WERI-Rb-1 (cell line): ENCODE data around the gene PLEK.
A peak's percentile ranks its signal among the peaks of the same experiment; 100 is the strongest.

ENCODE experiments used
- DNase-seq: peaks from one replicate; pipeline ENCODE4 v3.0.0-alpha.2; 2020
- H3K27ac ChIP-seq: fragments of 250-450 bp; sonication (Bioruptor Pico); 2 replicates; pipeline ENCODE4 v1.5.1; 2020; ENCODE audit warnings: mild to moderate bottlenecking, moderate library complexity
- H3K27me3 ChIP-seq: fragments of 250-450 bp; sonication (Bioruptor Pico); 2 replicates; pipeline ENCODE4 v1.5.1; 2021; ENCODE audit warnings: mild to moderate bottlenecking, low read depth, moderate library complexity; ENCODE audit not compliant: insufficient read depth, severe bottlenecking
- H3K36me3 ChIP-seq: fragments of 250-450 bp; sonication (Bioruptor Pico); 2 replicates; pipeline ENCODE4 v1.5.1; 2020; ENCODE audit warnings: mild to moderate bottlenecking, moderate library complexity
- H3K4me3 ChIP-seq: 2 replicates; pipeline ENCODE4 v1.5.1; 2011; ENCODE audit warnings: low read depth, mild to moderate bottlenecking, control low read depth, low read length
- H3K9me3 ChIP-seq: fragments of 250-450 bp; sonication (Bioruptor Pico); 2 replicates; pipeline ENCODE4 v1.5.1; 2021; ENCODE audit warnings: mild to moderate bottlenecking, moderate library complexity; ENCODE audit not compliant: severe bottlenecking
- TF ChIP-seq, protein P1 (sequence below): IDR thresholded peaks from 2 replicates; pipeline ENCODE4 v1.5.1; 2011; ENCODE audit warnings: low read depth, mild to moderate bottlenecking, control low read depth, inconsistent platforms, low read length

Gene PLEK

DNA sequence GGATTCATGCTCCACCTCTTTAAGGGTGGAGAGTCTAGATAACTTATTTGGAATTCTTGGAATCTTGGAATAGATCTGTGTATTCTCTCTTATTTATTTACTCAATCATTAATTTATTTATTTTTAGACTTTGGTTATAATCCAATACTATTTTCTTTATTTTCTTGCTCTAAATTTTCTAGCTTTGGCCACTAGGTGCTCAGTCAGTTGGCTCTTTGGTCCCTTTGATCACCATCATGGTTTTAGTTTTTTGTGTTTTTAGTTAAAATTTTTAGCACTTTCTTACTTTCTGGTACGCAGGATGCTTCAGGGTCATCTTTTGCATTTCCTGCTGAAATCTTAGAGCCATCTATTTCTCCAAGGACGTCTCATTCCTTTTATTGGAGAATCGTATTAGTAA is 5.2 kb upstream of the PLEK start:
- Histone ChIP-seq H3K27me3 (no peaks in the 10 kb centered on the region), H3K9me3 (no peaks in the 10 kb centered on the region), H3K27ac (no peak overlapping the region), H3K4me3 (no peak overlapping the region), H3K36me3 (no peaks in the 10 kb centered on the region)
- DNase-seq = no peak
- TF ChIP-seq, protein P1, sequence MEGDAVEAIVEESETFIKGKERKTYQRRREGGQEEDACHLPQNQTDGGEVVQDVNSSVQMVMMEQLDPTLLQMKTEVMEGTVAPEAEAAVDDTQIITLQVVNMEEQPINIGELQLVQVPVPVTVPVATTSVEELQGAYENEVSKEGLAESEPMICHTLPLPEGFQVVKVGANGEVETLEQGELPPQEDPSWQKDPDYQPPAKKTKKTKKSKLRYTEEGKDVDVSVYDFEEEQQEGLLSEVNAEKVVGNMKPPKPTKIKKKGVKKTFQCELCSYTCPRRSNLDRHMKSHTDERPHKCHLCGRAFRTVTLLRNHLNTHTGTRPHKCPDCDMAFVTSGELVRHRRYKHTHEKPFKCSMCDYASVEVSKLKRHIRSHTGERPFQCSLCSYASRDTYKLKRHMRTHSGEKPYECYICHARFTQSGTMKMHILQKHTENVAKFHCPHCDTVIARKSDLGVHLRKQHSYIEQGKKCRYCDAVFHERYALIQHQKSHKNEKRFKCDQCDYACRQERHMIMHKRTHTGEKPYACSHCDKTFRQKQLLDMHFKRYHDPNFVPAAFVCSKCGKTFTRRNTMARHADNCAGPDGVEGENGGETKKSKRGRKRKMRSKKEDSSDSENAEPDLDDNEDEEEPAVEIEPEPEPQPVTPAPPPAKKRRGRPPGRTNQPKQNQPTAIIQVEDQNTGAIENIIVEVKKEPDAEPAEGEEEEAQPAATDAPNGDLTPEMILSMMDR = no peak

DNA sequence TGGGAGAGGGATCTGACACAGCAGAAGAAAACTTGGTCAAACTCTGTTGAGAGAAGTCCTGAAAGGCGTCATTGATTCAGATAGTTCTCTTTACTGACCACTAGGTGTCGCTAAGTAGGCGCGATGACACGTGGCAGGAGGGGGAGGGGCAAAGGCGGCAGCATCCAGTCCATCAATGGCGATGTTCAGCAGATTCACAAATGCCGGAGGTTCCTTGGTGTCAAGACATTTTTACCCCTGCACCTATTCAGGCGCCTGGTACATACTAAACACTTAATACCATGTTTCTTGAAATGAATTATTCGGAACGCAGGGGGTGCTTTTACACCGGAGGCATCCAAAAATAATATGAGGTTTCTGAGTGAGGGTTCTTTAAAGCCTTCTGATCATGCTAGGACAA is 3.0 kb upstream of the PLEK start:
- DNase-seq = peak; percentile 86
- TF ChIP-seq, protein P1 = peak; percentile 86
- Histone ChIP-seq H3K27me3 (no peaks in the 10 kb centered on the region), H3K9me3 (no peaks in the 10 kb centered on the region), H3K36me3 (no peaks in the 10 kb centered on the region), H3K27ac (no peak overlapping the region), H3K4me3 (no peak overlapping the region)

DNA sequence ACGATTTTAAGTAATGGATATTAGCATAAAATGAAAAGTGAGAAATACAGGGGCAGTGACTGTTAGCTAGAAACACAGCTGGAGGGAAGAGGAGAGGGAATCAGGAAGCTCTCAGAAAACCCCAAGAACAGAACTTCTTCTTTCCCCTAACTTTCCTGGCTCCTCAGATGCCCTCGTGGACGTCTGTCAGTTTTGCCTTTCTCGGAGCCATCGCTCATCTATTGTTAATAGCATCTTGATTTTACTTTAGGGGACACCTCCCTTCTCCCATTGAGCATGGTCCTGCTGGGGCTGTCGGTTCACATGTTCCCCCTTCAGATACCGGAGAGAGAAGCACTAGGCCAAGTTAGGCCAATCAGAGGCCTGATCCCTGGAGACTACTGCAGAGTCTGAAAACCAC is 2.3 kb upstream of the PLEK start:
- no peak for DNase-seq
- no peaks in the 10 kb centered on the region for H3K27me3 ChIP-seq
- H3K27ac ChIP-seq = no peak overlapping the region
- TF ChIP-seq, protein P1 = no peak
- H3K9me3 ChIP-seq = no peaks in the 10 kb centered on the region
- H3K4me3 ChIP-seq = no peak overlapping the region
- no peaks in the 10 kb centered on the region for H3K36me3 ChIP-seq

DNA sequence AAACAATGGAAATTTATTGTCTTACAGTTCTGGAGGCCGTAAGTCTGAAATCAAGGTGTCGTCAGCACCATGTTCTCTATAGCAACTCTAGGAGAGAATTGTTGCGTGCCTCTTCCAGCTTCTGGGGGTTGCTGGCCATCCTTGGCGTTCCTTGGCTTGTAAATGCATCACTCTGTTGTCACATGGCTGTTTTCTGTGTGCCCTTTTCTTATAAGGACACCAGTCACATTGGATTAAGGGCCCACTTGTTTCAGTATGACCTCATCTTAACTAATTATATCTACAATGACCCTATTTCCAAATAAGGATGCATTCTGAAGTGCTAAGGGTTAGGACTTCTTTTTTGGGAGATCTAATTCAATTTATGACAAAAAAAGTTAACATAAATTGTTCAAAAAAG is 1.4 kb upstream of the PLEK start:
- H3K36me3 ChIP-seq = no peaks in the 10 kb centered on the region
- H3K27me3 ChIP-seq = no peaks in the 10 kb centered on the region
- TF ChIP-seq, protein P1 = no peak
- H3K9me3 ChIP-seq = no peaks in the 10 kb centered on the region
- no peak for DNase-seq
- no peak overlapping the region for H3K27ac ChIP-seq
- H3K4me3 ChIP-seq = no peak overlapping the region

DNA sequence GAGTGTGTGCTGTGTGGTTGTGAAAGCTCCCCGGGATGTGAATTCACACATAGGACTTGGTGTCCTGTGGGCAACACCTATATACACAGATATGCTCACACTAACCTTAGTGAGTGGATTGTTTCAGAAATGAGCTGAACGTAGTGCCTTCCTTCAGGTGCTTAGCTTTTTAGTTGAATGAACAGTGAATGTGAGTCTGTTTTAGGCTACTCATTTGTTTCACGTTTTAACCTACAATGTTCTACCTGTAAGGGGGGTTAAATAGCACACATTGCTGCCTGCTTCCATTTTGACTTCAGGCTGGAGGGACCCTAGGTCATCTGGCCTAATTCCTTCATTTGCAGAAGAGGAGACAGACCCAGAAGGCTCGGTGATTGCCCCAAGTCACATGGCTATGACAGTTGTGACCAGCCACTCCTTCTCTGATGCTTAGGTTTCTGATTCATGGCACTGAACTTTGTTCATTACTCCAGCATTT is 1.0 kb downstream of the PLEK start:
- Histone ChIP-seq H3K9me3 (no peaks in the 10 kb centered on the region), H3K27me3 (no peaks in the 10 kb centered on the region), H3K4me3 (no peak overlapping the region), H3K27ac (no peak overlapping the region), H3K36me3 (no peaks in the 10 kb centered on the region)
- TF ChIP-seq, protein P1 = no peak
- DNase-seq = no peak

DNA sequence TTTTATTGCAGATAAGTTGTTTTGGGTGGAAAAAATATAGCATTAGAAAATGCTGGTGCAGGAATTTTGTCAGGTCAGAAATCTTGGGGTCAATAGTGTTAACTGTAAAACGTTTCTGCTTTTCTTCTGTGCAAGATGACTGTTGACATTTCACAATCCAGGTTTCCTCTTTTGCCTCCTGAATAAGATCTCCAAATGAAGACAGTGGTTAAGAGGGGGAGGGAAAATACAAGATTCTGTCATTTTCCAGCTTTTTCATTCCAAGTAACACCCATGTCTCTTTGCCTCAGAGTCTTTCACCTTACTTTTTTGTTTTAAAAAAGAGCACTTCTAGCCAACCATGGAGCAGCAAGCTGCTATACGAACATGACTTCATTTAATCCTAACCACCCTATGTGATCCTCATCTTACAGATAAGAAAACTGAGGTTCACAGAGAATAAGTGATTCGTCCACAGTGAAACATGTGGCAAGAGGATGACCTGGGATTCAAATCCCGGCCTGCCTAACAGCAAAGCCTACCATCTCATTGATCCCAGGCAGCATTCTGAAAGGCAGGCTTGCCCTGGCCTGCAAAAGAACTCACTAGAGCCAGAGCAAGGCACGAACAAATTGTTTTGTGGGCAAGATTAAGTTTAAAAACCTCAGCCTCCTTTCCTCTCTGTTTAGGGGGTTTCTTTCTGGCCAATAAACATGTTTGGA is 3.0 kb downstream of the PLEK start:
- H3K36me3 ChIP-seq = no peaks in the 10 kb centered on the region
- no peak overlapping the region for H3K4me3 ChIP-seq
- TF ChIP-seq, protein P1 = no peak
- no peaks in the 10 kb centered on the region for H3K27me3 ChIP-seq
- H3K27ac ChIP-seq = no peak overlapping the region
- DNase-seq = no peak
- H3K9me3 ChIP-seq = no peaks in the 10 kb centered on the region
